ENCODE results near the gene BBS1. TPM values are rescaled to one million over a fixed set of nuclear protein-coding genes. Genes with fewer than 3 reads are reported as not detected.
"Not testable (repeated sequence)": the region's sequence is repeated elsewhere in the genome, so short reads cannot be mapped to it uniquely, and the experiment has no call there.

BBS1 gene
- 100 to 1,000 TPM; 106 to 148 TPM for total RNA-seq

DNA sequence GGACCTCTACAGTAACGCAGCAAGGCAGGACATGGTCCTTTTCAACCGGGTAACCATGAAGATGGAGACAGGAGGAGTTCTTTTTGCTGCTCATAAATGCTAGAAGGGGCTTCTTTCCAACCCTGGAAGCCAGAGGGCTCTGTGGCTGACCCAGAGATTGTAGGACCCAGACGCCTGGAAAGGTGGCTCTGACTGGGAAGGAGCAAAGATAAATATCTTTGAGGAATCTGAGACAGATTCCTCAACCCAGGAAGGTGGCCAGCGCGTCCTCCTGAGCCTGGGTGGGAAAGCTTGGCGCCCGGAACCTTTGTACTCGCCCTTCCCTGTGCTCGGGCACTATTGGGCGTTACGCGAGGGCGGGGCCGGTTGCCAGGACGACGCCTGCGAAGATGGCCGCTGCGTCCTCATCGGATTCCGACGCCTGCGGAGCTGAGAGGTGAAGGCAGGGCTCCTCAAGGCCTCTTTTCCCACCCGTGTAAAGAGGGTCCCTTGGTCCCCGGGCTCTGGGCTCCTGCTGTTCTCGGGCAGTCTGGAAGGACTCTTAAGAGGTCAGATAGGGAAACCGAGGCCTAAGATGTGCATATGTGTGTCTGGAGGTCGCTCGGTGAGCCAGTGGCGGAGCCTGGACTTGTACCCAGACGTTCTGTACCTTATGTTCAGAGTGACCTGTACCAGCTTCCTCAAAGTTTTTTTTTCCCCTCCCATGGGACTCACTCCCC, at the start of gene BBS1:
Gene BBS1, plus strand, starts transcription at position 365 of the 719 bp plus-strand sequence. Its CDS starts 25 bp downstream, at position 390.
- intact Hi-C loops (cut with DNase I): no loop called here
- H3K27me3 ChIP-seq (replicated peaks; ENCODE audit: insufficient read depth): no peaks in the 10 kb centered on the region
- H3K4me3 ChIP-seq: peak within 1 kb of the TSS; percentile 47 to 56
- TF ChIP-seq POLR2AphosphoS5 (IDR thresholded peaks at IDR 0.05): peak; percentile 95
- peak; percentile 30 for TF ChIP-seq POLR2A (IDR thresholded peaks at IDR 0.05)
- TF ChIP-seq, protein P1, sequence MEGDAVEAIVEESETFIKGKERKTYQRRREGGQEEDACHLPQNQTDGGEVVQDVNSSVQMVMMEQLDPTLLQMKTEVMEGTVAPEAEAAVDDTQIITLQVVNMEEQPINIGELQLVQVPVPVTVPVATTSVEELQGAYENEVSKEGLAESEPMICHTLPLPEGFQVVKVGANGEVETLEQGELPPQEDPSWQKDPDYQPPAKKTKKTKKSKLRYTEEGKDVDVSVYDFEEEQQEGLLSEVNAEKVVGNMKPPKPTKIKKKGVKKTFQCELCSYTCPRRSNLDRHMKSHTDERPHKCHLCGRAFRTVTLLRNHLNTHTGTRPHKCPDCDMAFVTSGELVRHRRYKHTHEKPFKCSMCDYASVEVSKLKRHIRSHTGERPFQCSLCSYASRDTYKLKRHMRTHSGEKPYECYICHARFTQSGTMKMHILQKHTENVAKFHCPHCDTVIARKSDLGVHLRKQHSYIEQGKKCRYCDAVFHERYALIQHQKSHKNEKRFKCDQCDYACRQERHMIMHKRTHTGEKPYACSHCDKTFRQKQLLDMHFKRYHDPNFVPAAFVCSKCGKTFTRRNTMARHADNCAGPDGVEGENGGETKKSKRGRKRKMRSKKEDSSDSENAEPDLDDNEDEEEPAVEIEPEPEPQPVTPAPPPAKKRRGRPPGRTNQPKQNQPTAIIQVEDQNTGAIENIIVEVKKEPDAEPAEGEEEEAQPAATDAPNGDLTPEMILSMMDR (IDR thresholded peaks at IDR 0.05): peak in 1 of 4 experiments; percentile 5
- H3K36me3 ChIP-seq: peaks cover 0 to 3% of the 10 kb centered on the region in 2 donors
- H3K4me1 ChIP-seq (replicated peaks): peaks cover 3% of the 10 kb centered on the region
- DNase-seq (ENCODE audit: low spot score): peak; percentile 70
- WGBS: under 1% methylated on average over 31 of the region's 31 CpGs
- peak within 1 kb of the TSS; percentile 18 to 73 for H3K27ac ChIP-seq
- no peaks in the 10 kb centered on the region for H3K9me3 ChIP-seq

GRCh38 chr11:66462010-66462409, 48.4 kb upstream of the BBS1 start:
- Histone ChIP-seq H3K27ac (no peak overlapping the region), H3K27me3 (replicated peaks; ENCODE audit: insufficient read depth) (no peaks in the 10 kb centered on the region), H3K4me3 (no peak overlapping the region), H3K36me3 (no peaks in the 10 kb centered on the region), H3K9me3 (no peaks in the 10 kb centered on the region), H3K4me1 (replicated peaks) (no peaks in the 10 kb centered on the region)
- no peak for DNase-seq (ENCODE audit: low spot score)
- no peak for TF ChIP-seq POLR2AphosphoS5 (IDR thresholded peaks at IDR 0.05)
- TF ChIP-seq, protein P1 (IDR thresholded peaks at IDR 0.05): no peak
- TF ChIP-seq POLR2A (IDR thresholded peaks at IDR 0.05): no peak
- intact Hi-C loops (cut with DNase I): no loop called here

- Histone ChIP-seq H3K27ac (no peak overlapping the region), H3K4me3 (no peak overlapping the region), H3K4me1 (replicated peaks) (peaks cover 3% of the 10 kb centered on the region), H3K9me3 (no peaks in the 10 kb centered on the region), H3K36me3 (no peaks in the 10 kb centered on the region), H3K27me3 (replicated peaks; ENCODE audit: insufficient read depth) (no peaks in the 10 kb centered on the region)
- intact Hi-C loops (cut with DNase I): no loop called here
- no peak for TF ChIP-seq POLR2AphosphoS5 (IDR thresholded peaks at IDR 0.05)
- TF ChIP-seq POLR2A (IDR thresholded peaks at IDR 0.05): no peak
- TF ChIP-seq, protein P1 (IDR thresholded peaks at IDR 0.05): no peak
- WGBS: 94% methylated on average over 3 of the region's 3 CpGs
- no peak for DNase-seq (ENCODE audit: low spot score)
Measured at GRCh38 chr11:66462911-66463310, 47.5 kb upstream of the BBS1 start.

- DNase-seq (ENCODE audit: low spot score); H3K4me1 ChIP-seq (replicated peaks); H3K27ac ChIP-seq; H3K4me3 ChIP-seq; H3K9me3 ChIP-seq; intact Hi-C loops (cut with DNase I); H3K27me3 ChIP-seq (replicated peaks; ENCODE audit: insufficient read depth); H3K36me3 ChIP-seq: not testable (repeated sequence)
- 84% methylated on average over 5 of the region's 5 CpGs for WGBS
Measured at GRCh38 chr11:66464116-66464515, 46.3 kb upstream of the BBS1 start.

- no peak for DNase-seq (ENCODE audit: low spot score)
- TF ChIP-seq POLR2A (IDR thresholded peaks at IDR 0.05) (no peak), POLR2AphosphoS5 (IDR thresholded peaks at IDR 0.05) (no peak)
- TF ChIP-seq, protein P1 (IDR thresholded peaks at IDR 0.05): no peak
- H3K9me3 ChIP-seq: no peaks in the 10 kb centered on the region
- H3K4me3 ChIP-seq: no peak overlapping the region
- no peaks in the 10 kb centered on the region for H3K36me3 ChIP-seq
- H3K27me3 ChIP-seq (replicated peaks; ENCODE audit: insufficient read depth): no peaks in the 10 kb centered on the region
- H3K27ac ChIP-seq: no peak overlapping the region
- intact Hi-C loops (cut with DNase I): no loop called here
- WGBS: 69% methylated on average over 1 of the region's 1 CpG
- peaks cover 3% of the 10 kb centered on the region for H3K4me1 ChIP-seq (replicated peaks)
Measured at GRCh38 chr11:66464916-66465315, 45.5 kb upstream of the BBS1 start.
